OCI-LY7 (cell line): Measurements from ENCODE around the gene IRF8. TPM values are rescaled to one million over a fixed set of nuclear protein-coding genes. Genes with fewer than 3 reads are reported as not detected.
"Not testable (repeated sequence)": the region's sequence is repeated elsewhere in the genome, so short reads cannot be mapped to it uniquely, and the experiment has no call there.

ENCODE experiments used
- BruUV-seq: library from RNA; stranded (reverse); fragments of 400-500 nt; replicated peaks from 2 replicates; lab custom pipeline; 2021; lab: Mats Ljungman, UMichigan
- CTCF ChIA-PET: fragments of 300-600 bp; sonication (Branson Sonifier 250); formaldehyde crosslinking; loops from one replicate; lab custom pipeline; 2022; ENCODE audit warnings: antibody characterized with exemption; ENCODE audit not compliant: unreplicated experiment; lab: Charles Lee
- POLR2A ChIA-PET: fragments of 300-600 bp; sonication (Branson Sonifier 250); formaldehyde crosslinking; loops from one replicate; lab custom pipeline; 2022; ENCODE audit warnings: antibody characterized with exemption; lab: Charles Lee
- DNase-seq: peaks from one replicate; pipeline ENCODE4 v3.0.0-alpha.2; 2015; ENCODE audit warnings: low spot score
- H2AFZ ChIP-seq: fragments of 200-600 bp; sonication (generic), shearing (Covaris generic); 2 replicates; pipeline ENCODE4 v1.6.1; 2014; ENCODE audit warnings: mild to moderate bottlenecking, antibody characterized with exemption, low read length, moderate library complexity
- H3K27ac ChIP-seq: fragments of 200-600 bp; sonication (generic); 2 replicates; pipeline ENCODE4 v1.5.1; 2014; ENCODE audit warnings: mixed run types, low read depth, mild to moderate bottlenecking, moderate library complexity, low read length, inconsistent platforms; ENCODE audit not compliant: poor library complexity, severe bottlenecking
- H3K36me3 ChIP-seq: fragments of 200-600 bp; sonication (generic); 2 replicates; pipeline ENCODE4 v1.6.1; 2014; ENCODE audit warnings: mild to moderate bottlenecking, antibody characterized with exemption, low read length, moderate library complexity, mixed read lengths; ENCODE audit not compliant: insufficient read depth
- H3K4me1 ChIP-seq: fragments of 200-600 bp; sonication (generic); 2 replicates; pipeline ENCODE4 v1.5.1; 2014; ENCODE audit warnings: mild to moderate bottlenecking, low read length; ENCODE audit not compliant: insufficient read depth, poor library complexity, severe bottlenecking
- H3K4me2 ChIP-seq: fragments of 200-600 bp; sonication (generic); 2 replicates; pipeline ENCODE4 v1.6.1; 2014; ENCODE audit warnings: mild to moderate bottlenecking, low read length
- H3K4me3 ChIP-seq: fragments of 200-600 bp; sonication (generic); 2 replicates; pipeline ENCODE4 v1.5.1; 2014; ENCODE audit warnings: mild to moderate bottlenecking, low read depth, low read length; ENCODE audit not compliant: poor library complexity, severe bottlenecking
- H3K79me2 ChIP-seq: fragments of 200-600 bp; sonication (generic); 2 replicates; pipeline ENCODE4 v1.6.1; 2016; ENCODE audit warnings: low read depth, mild to moderate bottlenecking, low read length, moderate library complexity, mixed read lengths; ENCODE audit not compliant: insufficient read depth
- H3K9me2 ChIP-seq: fragments of 200-600 bp; sonication (generic); 2 replicates; pipeline ENCODE4 v1.6.1; 2016; ENCODE audit warnings: mild to moderate bottlenecking, low read length, mixed read lengths; ENCODE audit not compliant: insufficient read depth
- H3K9me3 ChIP-seq: fragments of 200-600 bp; sonication (generic); 2 replicates; pipeline ENCODE4 v1.6.1; 2014; ENCODE audit warnings: mild to moderate bottlenecking, mixed run types, low read length, mixed read lengths
- H4K20me1 ChIP-seq: fragments of 200-600 bp; sonication (generic); 2 replicates; pipeline ENCODE4 v1.6.1; 2014; ENCODE audit warnings: mild to moderate bottlenecking, antibody characterized with exemption, low read length, moderate library complexity, mixed read lengths; ENCODE audit not compliant: insufficient read depth
- CTCF ChIP-seq: fragments of 200-600 bp; sonication (generic); conservative IDR thresholded peaks from 2 replicates; pipeline ENCODE4 v1.5.1; 2014; ENCODE audit warnings: mild to moderate bottlenecking, antibody characterized with exemption, low read length, moderate library complexity, mixed read lengths
- EZH2phosphoT487 ChIP-seq: fragments of 200-600 bp; sonication (generic); IDR thresholded peaks from 2 replicates; pipeline ENCODE4 v1.6.1; 2018; ENCODE audit warnings: low read depth, borderline replicate concordance, mild to moderate bottlenecking, mixed run types, antibody characterized with exemption, low read length, moderate library complexity, mixed read lengths
- intact Hi-C: fragments of 100-400 bp; cut with micrococcal nuclease; formaldehyde crosslinking; loops from one replicate; pipeline ENCODE4 v1.10.0; 2022; ENCODE audit not compliant: unreplicated experiment
- total RNA-seq, 2 experiments: library from RNA; depleted of rRNA in 1 of 2; stranded (reverse); fragments of >200 nt in 1 of 2; shearing (Covaris generic) in 1 of 2; gene quantifications; 2 replicates each; pipeline ENCODE4 v1.2.3, GENCODE V29; 2014 to 2022

IRF8 gene
- total RNA-seq, 2 experiments from 2014 or later = 181 to 224 TPM

GRCh38 chr16:85856079-85856478 is 42.9 kb upstream of the IRF8 start:
- ChIA-PET CTCF (no interaction called here), POLR2A (no interaction called here)
- peaks cover 5% of the 10 kb centered on the region for H3K4me1 ChIP-seq
- H2AFZ ChIP-seq = no peak overlapping the region
- no peak for TF ChIP-seq CTCF
- TF ChIP-seq EZH2phosphoT487 = no peak
- no peaks in the 10 kb centered on the region for H3K9me2 ChIP-seq
- no peak overlapping the region for H3K4me2 ChIP-seq
- H3K4me3 ChIP-seq = no peak overlapping the region
- H4K20me1 ChIP-seq = no peaks in the 10 kb centered on the region
- H3K9me3 ChIP-seq = peaks cover 4% of the 10 kb centered on the region; the same call in 1 of the 2 replicates
- no peaks in the 10 kb centered on the region for H3K79me2 ChIP-seq
- H3K36me3 ChIP-seq = no peaks in the 10 kb centered on the region
- BruUV-seq = no TSS peak
- no peak overlapping the region for H3K27ac ChIP-seq
- DNase-seq = no peak
- intact Hi-C loops = no loop called here

GRCh38 chr16:85856585-85856984 is 42.4 kb upstream of the IRF8 start:
- DNase-seq = no peak
- no peaks in the 10 kb centered on the region for H3K9me2 ChIP-seq
- H2AFZ ChIP-seq = no peak overlapping the region
- intact Hi-C loops = no loop called here
- H3K27ac ChIP-seq = no peak overlapping the region
- no peaks in the 10 kb centered on the region for H4K20me1 ChIP-seq
- H3K4me1 ChIP-seq = peaks cover 5% of the 10 kb centered on the region
- H3K9me3 ChIP-seq = peaks cover 4% of the 10 kb centered on the region; the same call in 1 of the 2 replicates
- ChIA-PET CTCF (no interaction called here), POLR2A (no interaction called here)
- no peak overlapping the region for H3K4me2 ChIP-seq
- H3K4me3 ChIP-seq = no peak overlapping the region
- no peaks in the 10 kb centered on the region for H3K79me2 ChIP-seq
- BruUV-seq = no TSS peak
- TF ChIP-seq EZH2phosphoT487 (no peak), CTCF (no peak)
- no peaks in the 10 kb centered on the region for H3K36me3 ChIP-seq

GRCh38 chr16:85857406-85857805 is 41.6 kb upstream of the IRF8 start:
- Histone ChIP-seq H4K20me1 (no peaks in the 10 kb centered on the region), H3K27ac (no peak overlapping the region), H3K79me2 (no peaks in the 10 kb centered on the region), H3K4me1 (peaks cover 5% of the 10 kb centered on the region), H3K9me3 (peaks cover 4% of the 10 kb centered on the region; the same call in 1 of the 2 replicates), H3K36me3 (no peaks in the 10 kb centered on the region), H3K4me3 (no peak overlapping the region), H2AFZ (no peak overlapping the region), H3K4me2 (no peak overlapping the region), H3K9me2 (no peaks in the 10 kb centered on the region)
- POLR2A ChIA-PET = no interaction called here
- CTCF ChIA-PET = no interaction called here
- intact Hi-C loops = no loop called here
- TF ChIP-seq CTCF (no peak), EZH2phosphoT487 (no peak)
- BruUV-seq = no TSS peak
- DNase-seq = no peak

GRCh38 chr16:85858571-85858970 is 40.4 kb upstream of the IRF8 start:
- CTCF ChIA-PET, H3K36me3 ChIP-seq, BruUV-seq, H3K4me1 ChIP-seq, intact Hi-C loops, H3K79me2 ChIP-seq, DNase-seq, H3K4me2 ChIP-seq, H3K27ac ChIP-seq, H2AFZ ChIP-seq, H3K9me3 ChIP-seq, POLR2A ChIA-PET, H3K9me2 ChIP-seq, H3K4me3 ChIP-seq, H4K20me1 ChIP-seq: not testable (repeated sequence)
